ENCODE results near the gene ARHGAP21.

DNA sequence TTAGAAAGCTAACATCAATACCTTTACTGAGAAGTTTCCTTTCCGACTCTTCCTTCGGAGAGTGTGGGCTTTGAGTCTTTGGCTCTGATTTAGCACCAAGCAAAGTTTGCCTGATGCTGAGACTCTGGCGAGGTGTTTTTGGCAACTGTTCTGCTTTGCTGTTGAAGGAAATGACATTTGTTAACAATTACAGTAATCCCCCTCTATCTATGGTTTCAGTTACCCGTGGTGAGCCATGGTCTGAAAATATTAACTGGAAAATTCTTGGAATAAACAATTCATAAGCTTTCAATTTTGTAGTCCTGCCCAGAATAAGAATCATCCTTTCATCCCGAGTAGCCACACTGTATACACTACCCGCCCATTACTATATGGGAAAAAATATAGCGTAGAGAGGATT is 126.3 kb downstream of the ARHGAP21 start:
- TF ChIP-seq, protein P1, sequence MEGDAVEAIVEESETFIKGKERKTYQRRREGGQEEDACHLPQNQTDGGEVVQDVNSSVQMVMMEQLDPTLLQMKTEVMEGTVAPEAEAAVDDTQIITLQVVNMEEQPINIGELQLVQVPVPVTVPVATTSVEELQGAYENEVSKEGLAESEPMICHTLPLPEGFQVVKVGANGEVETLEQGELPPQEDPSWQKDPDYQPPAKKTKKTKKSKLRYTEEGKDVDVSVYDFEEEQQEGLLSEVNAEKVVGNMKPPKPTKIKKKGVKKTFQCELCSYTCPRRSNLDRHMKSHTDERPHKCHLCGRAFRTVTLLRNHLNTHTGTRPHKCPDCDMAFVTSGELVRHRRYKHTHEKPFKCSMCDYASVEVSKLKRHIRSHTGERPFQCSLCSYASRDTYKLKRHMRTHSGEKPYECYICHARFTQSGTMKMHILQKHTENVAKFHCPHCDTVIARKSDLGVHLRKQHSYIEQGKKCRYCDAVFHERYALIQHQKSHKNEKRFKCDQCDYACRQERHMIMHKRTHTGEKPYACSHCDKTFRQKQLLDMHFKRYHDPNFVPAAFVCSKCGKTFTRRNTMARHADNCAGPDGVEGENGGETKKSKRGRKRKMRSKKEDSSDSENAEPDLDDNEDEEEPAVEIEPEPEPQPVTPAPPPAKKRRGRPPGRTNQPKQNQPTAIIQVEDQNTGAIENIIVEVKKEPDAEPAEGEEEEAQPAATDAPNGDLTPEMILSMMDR (conservative IDR thresholded peaks at IDR 0.05 in 1 of 2, IDR thresholded peaks at IDR 0.05 in 1 of 2; ENCODE audit: extremely low read depth in 1 of 2, insufficient read depth in 1 of 2, low read depth in 1 of 2, low read length in 2 of 2), result no peak
- no peak for TF ChIP-seq EZH2 (IDR thresholded peaks at IDR 0.05; ENCODE audit: borderline replicate concordance, low read length)

All from mammary epithelial cell (primary cell).